Measurements from ENCODE around the gene INPP5D.
"Not testable (repeated sequence)": the region's sequence is repeated elsewhere in the genome, so short reads cannot be mapped to it uniquely, and the experiment has no call there.

INPP5D gene

DNA sequence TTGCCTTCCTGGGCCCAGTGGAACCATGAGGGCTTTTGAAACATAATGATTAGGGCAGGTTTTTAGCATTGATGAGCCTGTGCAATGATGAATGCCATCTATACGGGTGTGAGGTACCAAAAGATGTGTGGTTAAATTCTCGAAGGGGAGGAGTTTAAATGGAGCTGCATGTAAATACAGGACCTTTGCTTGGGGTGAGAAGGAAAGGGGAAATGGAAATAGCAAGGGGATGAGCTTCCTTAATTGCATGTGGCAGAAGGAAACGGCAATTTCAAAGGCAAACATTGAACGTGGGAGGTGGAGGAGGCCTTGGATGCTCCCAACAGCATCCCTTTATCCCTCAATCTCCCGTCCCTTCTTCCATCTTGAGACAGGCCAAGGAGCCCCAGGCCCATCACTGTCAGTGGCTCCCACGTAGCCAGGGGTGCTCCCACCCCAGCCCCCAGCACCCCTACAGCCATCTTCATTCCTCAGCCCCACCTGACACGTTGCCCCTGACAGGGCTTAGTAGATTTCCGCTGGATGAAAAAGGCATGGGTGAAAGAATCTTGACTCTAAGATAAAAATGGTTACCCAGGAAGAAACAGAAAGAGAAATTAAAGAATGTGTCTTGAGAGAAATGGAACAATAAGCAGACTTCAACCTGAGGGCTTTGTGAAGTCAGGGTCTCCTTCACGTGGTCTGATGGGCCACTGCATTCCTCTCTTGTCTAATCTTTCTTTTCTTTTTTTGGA, 32.5 kb downstream of the INPP5D start:
- DNase-seq (ENCODE audit: low spot score): no peak

GRCh38 chr2:233093166-233093448, 33.0 kb downstream of the INPP5D start:
- DNase-seq (ENCODE audit: low spot score): no peak

- no peak for DNase-seq (ENCODE audit: low spot score)
Measured at GRCh38 chr2:233093721-233094120, 33.6 kb downstream of the INPP5D start.

DNA sequence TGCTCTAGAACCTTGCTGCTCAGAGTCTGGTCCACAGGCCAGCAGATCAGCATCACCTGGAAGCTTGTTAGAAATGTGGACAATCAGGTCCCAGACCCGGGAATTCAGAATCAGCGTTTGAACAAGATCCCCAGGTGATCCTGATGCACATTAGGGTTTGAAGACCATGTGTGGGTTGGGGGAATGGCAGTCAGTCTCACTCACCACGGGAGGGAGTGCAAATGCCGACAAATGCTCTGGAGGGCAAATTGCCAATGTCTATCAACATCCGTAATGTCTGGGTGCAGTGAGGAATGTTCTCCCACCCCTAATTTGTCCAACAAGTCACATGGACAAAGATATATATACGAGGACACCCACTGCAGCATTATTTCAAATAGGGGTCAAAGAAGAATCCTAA, 34.5 kb downstream of the INPP5D start:
- DNase-seq (ENCODE audit: low spot score): peak; percentile 17

GRCh38 chr2:233096006-233096405, 35.9 kb downstream of the INPP5D start:
- DNase-seq (ENCODE audit: low spot score): peak; percentile 2

DNA sequence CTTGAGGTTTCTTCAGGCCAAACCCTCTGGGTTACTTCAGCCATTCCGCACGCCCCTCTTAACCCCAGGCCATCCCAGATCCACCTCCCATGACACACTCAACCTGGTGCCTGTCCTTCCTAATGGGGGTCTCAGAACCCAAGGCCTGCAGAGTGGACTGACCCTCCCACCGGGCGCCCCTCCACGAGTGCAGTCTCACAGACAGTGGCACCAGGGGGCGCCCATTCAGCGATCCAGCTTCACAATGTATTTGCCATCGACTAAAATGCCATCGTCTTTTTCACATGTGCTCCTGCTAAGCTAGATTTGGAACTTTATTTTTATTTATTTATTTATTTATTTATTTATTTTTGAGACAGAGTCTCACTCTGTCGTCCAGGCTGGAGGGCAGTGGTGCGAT, 38.5 kb downstream of the INPP5D start:
- DNase-seq (ENCODE audit: low spot score): no peak

DNA sequence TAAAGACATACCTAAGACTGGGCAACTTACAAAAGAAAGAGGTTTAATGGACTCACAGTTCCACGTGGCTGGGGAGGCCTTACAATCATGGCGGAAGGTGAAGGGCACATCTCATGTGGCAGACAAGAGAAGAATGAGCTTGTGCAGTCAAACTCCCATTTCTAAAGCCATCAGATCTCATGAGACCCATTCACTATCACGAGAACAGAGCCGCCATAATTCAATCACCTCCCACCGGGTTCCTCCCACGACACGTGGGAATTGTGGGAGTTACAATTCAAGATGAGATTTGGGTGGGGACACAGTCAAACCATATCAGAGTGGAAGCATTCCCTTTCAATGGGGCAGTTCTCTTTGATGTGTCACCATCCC, 39.7 kb downstream of the INPP5D start:
- not testable (repeated sequence) for DNase-seq (ENCODE audit: low spot score)

- no peak for DNase-seq (ENCODE audit: low spot score)
Measured at GRCh38 chr2:233100192-233100998, 40.3 kb downstream of the INPP5D start.

GRCh38 chr2:233101141-233101540, 41.0 kb downstream of the INPP5D start:
- DNase-seq (ENCODE audit: low spot score): no peak

DNA sequence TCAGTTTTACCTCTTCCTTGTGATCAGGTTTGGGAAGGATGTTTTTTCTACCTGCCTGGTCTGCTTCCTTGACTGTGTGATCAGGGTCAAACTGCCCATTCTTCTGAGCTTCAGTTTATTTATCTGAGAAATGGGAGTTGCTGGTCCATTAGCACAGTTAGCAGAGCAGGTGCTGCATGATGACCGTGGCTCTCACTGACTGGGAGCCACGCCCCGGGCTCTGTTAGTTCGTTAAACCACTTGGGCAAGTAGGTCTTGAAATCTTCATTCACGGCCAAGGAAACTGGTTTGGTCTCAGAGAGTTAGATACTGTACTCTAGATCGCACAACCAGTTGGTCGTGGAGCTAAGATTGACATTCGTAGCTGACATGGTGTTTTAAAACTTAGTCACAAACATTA, 41.7 kb downstream of the INPP5D start:
- DNase-seq (ENCODE audit: low spot score): no peak

DNA sequence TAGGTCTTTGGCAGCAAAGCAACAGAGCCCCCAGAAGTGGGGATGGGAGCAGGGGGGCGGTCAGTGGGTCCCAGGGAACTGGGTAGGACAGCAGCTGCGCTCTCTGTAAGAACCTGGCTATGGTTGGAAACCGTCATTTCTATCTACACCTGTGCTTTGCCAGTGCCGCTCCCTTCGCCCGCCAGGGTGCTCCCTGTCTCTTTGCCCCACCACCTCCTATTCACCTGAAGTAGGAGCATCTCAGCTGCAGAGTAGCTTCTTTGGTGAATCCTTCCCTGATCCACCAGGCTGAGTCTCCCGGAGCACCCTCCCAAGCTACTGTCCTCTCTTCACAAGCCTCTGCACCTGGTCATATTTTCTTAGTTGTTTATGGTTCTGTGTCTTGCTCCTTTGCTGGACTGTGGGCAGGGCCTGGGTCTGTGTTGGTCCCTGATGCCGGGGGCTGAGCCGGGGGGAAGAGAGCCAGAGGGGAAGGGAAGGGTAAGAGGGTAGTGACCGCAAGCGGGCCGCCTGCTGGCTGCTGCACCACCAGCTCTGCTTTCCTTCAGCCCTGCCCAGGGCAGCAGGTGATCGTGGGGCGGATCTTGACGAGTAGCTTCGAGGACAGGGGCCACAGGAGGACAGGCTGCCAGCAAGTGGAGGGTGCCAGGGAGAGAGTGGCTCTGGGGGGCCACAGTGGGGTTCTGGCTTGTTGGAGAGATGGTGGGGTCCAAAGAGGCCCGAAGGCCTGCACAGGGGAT, 45.2 kb downstream of the INPP5D start:
- no peak for DNase-seq (ENCODE audit: low spot score)

- no peak for DNase-seq (ENCODE audit: low spot score)
Measured at GRCh38 chr2:233105930-233106329, 45.8 kb downstream of the INPP5D start.

GRCh38 chr2:233107011-233107410, 46.9 kb downstream of the INPP5D start:
- DNase-seq (ENCODE audit: low spot score): no peak

GRCh38 chr2:233107831-233108300, 47.7 kb downstream of the INPP5D start:
- no peak for DNase-seq (ENCODE audit: low spot score)

- no peak for DNase-seq (ENCODE audit: low spot score)
Measured at GRCh38 chr2:233108611-233109490, 48.7 kb downstream of the INPP5D start.

- no peak for DNase-seq (ENCODE audit: low spot score)
Measured at GRCh38 chr2:233111427-233111826, 51.3 kb downstream of the INPP5D start.

DNA sequence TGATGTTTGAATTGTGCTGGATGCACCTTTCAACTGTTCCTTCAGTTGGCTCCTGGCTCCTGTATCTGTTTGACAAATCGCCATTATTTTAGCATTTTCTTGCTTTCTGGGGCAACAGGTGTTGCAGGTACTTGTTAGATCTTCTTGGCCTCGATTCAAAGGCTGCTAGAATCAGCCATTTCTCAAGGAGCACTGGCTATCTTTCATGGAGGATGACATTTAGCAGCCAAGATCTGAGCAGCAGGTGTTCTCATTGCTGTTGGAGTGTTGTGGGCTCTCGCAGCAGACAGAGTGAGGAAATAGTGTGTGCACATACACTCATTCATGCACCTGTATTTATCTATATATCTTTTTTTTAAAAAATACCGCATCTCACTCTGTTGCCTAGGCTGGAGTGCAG, 52.2 kb downstream of the INPP5D start:
- no peak for DNase-seq (ENCODE audit: low spot score)

DNA sequence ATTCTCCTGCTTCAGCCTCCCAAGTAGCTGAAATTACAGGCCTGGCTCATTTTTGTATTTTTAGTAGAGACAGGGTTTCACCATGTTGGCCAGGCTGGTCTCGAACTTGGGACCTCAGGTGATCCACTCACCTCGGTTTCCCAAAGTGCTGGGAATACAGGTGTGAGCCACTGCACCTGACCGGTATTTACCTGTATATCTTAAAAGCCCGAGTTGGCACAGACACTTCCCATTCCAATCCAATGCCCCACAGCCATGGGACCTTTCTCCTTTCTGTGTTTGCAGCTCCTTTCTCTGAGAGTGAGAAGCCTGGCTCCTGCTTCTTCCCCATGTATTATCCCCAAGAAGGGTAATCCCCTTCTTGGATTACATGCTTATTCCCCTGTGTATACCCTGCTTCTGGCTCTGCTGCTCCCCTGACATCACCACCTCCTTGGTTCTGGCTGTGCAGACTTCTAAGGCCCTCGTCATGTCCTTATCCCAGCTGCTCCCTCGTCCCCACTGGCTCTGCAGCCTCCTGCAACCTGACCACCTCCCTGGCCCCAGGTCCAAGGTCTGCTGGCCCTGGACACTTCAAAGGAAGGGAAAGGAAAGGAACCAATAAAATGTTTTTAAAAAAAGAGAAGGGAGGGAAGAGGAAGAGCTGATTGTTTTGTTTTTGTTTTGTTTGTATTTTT, 52.8 kb downstream of the INPP5D start:
- no peak for DNase-seq (ENCODE audit: low spot score)

GRCh38 chr2:233114421-233114861, 54.3 kb downstream of the INPP5D start:
- no peak for DNase-seq (ENCODE audit: low spot score)

DNA sequence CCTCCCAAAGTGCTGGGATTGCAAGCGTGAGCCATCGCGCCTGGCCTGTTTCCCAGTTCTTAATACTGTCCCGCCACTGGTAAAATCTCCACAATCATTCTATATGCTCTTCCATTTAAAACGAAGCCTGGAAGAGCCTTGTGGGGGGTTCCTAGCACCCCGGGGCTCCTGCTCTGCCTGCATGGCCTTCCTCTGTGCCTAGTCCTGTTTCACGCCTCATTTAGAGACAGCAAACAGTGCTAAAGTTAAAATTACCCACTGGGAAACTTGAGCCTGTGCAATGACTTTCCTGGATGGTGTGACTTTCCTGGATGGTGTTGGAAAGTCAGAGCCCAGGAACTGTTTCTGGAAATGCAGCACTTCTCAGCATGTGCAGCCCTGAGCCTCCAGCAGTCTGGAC, 55.0 kb downstream of the INPP5D start:
- DNase-seq (ENCODE audit: low spot score): no peak

DNA sequence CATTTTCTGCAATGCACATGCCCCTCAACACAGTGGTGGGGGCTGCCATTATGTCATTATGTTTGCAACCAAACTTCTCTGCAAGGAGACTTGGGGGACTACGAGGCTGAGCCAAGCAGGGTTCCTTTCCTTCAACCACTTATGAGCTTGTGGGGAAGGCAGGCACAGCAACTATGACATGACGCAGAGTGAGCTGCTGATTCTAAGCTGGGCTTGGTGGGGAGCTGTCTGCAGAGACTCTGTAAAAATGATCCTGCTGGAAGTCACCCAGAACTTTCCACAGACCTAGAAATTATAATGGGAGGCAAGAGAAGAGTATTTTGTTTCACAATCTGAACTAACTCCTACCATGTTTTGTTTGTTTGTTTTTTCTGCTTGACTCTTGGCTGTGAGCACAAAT, 55.6 kb downstream of the INPP5D start:
- DNase-seq (ENCODE audit: low spot score): no peak

Measured in left forelimb (tissue), 1 donor.